Spinal cord (tissue), 10 donors: ENCODE measurements around the gene RBPMS2. TPM values are rescaled to one million over a fixed set of nuclear protein-coding genes. Genes with fewer than 3 reads are reported as not detected.
"Not testable (repeated sequence)": the region's sequence is repeated elsewhere in the genome, so short reads cannot be mapped to it uniquely, and the experiment has no call there.

Source experiments
- DNase-seq, 6 donors: peaks; one replicate each; pipeline versions ENCODE4 v3.0.0 to v3.0.0-alpha.2; 2013 to 2015; ENCODE audit warnings: low spot score in 6 of 6, low read depth in 4 of 6
- H3K27ac ChIP-seq: one replicate; pipeline ENCODE4 v1.5.1; 2013; ENCODE audit warnings: low read depth, low read length, control low read depth
- H3K27me3 ChIP-seq: one replicate; pipeline ENCODE4 v1.6.1; 2013; ENCODE audit warnings: low read length; ENCODE audit not compliant: control insufficient read depth, insufficient read depth
- H3K36me3 ChIP-seq: one replicate; pipeline ENCODE4 v1.6.1; 2013; ENCODE audit warnings: low read length; ENCODE audit not compliant: control insufficient read depth, insufficient read depth
- H3K4me1 ChIP-seq: one replicate; pipeline ENCODE4 v1.6.1; 2013; ENCODE audit warnings: low read length; ENCODE audit not compliant: control insufficient read depth, insufficient read depth
- H3K4me3 ChIP-seq: one replicate; pipeline ENCODE4 v1.5.1; 2013; ENCODE audit warnings: low read depth, low read length, control low read depth
- H3K9me3 ChIP-seq: one replicate; pipeline ENCODE4 v1.6.1; 2013; ENCODE audit warnings: low read length; ENCODE audit not compliant: control insufficient read depth, insufficient read depth
- WGBS: methylation state at CpG from one replicate; pipeline ENCODE4 v1.1.5; 2013; ENCODE audit warnings: missing lambda C conversion rate; ENCODE audit not compliant: insufficient coverage; 5-methylcytosine and 5-hydroxymethylcytosine counted together
- polyA plus RNA-seq, 2 donors: library from polyadenylated mRNA; unstranded; fragments of 120-200 nt; gene quantifications; one replicate each; pipeline ENCODE4 v1.2.1, GENCODE V29; 2013; ENCODE audit not compliant: insufficient read length in 2 of 2
- total RNA-seq, 2 donors: library from RNA; depleted of rRNA in 1 of 2; stranded (reverse); fragments of 120-200 nt in 1 of 2; fragments of >200 nt in 1 of 2; gene quantifications; one replicate each; pipeline versions ENCODE4 v1.2.3 to v1.2.4, GENCODE V29; 2013 to 2014
- donor health status: healthy.

The RBPMS2 gene
- total and polyA plus RNA-seq, 4 donors, result 0.30 to 6.3 (median 2.6) TPM

DNA sequence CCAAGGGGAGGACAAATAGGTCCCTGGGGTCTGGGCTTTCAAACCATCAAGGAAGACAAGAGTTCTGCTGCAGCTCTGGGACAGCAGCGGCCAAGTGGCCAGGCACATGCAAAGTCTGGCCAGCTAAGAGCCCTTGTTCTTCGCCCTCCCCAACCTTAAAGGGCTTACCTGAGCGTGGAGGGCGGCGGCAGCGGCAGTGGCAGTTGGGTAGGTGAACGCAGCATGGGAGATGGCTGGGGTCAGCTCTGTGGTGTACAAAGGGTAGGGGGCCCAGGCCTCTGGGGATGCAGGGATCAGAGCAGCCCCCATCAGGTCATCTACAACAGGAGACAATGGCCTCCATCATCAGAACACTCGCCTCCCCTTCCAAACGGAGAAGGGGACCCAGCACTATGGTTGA, 27.1 kb downstream of the RBPMS2 start:
- Histone ChIP-seq H3K27me3 (no peaks in the 10 kb centered on the region), H3K36me3 (peaks cover 12% of the 10 kb centered on the region), H3K27ac (no peak overlapping the region), H3K4me1 (peaks cover 14% of the 10 kb centered on the region), H3K4me3 (no peak overlapping the region), H3K9me3 (no peaks in the 10 kb centered on the region)
- no peak for DNase-seq
- 98% methylated on average over 9 of the region's 9 CpGs for WGBS

DNA sequence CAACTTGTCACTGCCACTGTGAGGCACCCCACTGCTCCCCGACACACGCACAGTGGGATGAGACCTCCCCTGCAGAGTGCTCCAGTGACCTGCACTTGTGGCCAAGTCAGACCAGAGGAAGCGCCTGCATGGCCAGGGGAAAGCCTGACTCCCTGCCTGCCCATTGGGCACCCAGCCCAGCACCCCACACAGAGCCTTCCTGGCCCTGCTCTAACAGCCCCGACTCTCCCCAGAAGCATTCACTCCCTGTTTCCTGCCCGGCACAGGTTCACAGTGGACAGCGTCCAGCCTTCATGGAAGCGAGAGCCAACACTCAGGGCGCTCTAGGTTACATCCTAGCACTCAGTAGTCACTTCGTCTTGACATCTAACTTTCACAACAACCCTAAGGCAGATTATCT, 27.8 kb downstream of the RBPMS2 start:
- H3K27me3 ChIP-seq, result no peaks in the 10 kb centered on the region
- H3K4me3 ChIP-seq, result no peak overlapping the region
- H3K9me3 ChIP-seq, result no peaks in the 10 kb centered on the region
- no peak overlapping the region for H3K27ac ChIP-seq
- peaks cover 12% of the 10 kb centered on the region for H3K36me3 ChIP-seq
- peaks cover 14% of the 10 kb centered on the region for H3K4me1 ChIP-seq
- 87% methylated on average over 9 of the region's 9 CpGs for WGBS
- no peak for DNase-seq

DNA sequence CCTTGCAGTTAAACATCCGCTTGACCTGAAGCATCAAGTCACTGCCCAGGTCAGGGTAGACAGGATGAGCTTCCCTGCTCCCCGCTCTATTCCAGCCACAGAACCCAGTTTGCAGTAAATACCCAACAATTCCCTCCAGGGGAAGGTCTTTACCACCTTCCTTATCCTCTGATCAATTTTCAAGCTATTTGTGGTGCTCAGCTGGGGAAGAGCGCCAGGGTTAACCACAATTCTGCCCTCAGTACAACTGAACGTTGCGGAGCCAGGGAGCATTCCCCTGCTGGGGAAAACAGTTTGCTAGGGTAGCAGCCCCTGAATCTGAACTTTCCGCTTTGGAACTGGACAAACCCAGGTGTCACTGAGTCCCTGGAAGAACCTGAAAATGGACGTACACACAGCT, 28.5 kb downstream of the RBPMS2 start:
- no peak overlapping the region for H3K27ac ChIP-seq
- 93% methylated on average over 7 of the region's 7 CpGs for WGBS

DNA sequence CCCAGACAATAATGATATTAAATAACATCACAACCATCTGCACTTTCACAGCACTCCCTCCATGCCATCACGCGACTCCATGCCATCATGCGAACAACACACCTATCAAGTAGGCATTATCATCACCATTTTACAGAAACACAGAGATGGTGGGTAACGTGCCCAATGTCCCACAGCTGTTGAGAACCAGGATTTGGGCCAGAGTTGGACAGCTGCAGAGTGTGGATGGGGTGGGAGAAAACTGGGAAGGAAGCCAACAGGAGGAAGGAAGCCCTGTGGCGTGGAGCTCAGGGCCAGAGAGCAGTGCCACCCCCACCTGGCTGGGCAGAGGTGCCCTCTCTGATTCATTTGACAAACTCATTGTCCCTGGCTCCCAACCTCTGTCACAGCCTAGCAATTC, 29.0 kb downstream of the RBPMS2 start:
- WGBS, result 91% methylated on average over 5 of the region's 5 CpGs
- Histone ChIP-seq H3K36me3 (peaks cover 12% of the 10 kb centered on the region), H3K4me1 (peaks cover 12% of the 10 kb centered on the region), H3K27me3 (no peaks in the 10 kb centered on the region), H3K27ac (no peak overlapping the region), H3K4me3 (no peak overlapping the region), H3K9me3 (no peaks in the 10 kb centered on the region)
- DNase-seq, result no peak

More for the DNA sequence above, 28.5 kb downstream of the RBPMS2 start:
- no peak for DNase-seq
- H3K4me3 ChIP-seq, result no peak overlapping the region
- peaks cover 14% of the 10 kb centered on the region for H3K4me1 ChIP-seq
- no peaks in the 10 kb centered on the region for H3K27me3 ChIP-seq
- H3K9me3 ChIP-seq, result no peaks in the 10 kb centered on the region
- peaks cover 12% of the 10 kb centered on the region for H3K36me3 ChIP-seq

DNA sequence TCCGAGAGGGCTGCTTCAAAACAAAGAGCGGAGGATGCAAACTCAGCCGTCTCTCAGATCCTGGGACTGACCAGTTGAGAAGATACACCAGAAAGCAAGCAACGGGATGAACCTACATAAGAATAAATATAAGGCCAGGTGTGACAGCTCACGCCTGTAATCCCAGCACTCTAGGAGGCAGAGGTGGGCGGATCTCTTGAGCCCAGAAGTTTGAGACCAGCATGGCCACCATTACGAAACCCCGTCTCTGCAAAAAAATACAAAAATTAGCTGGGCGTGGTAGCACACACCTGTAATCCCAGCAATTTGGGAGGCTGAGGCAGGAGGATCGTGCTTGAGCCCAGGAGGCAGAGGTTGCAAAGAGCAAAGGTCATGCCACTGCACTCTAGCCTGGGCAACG, 31.7 kb downstream of the RBPMS2 start:
- no peaks in the 10 kb centered on the region for H3K9me3 ChIP-seq
- WGBS, result 96% methylated on average over 9 of the region's 11 CpGs
- peaks cover 17% of the 10 kb centered on the region for H3K36me3 ChIP-seq
- H3K27me3 ChIP-seq, result no peaks in the 10 kb centered on the region
- no peak for DNase-seq
- H3K4me3 ChIP-seq, result no peak overlapping the region
- H3K27ac ChIP-seq, result no peak overlapping the region
- peaks cover 10% of the 10 kb centered on the region for H3K4me1 ChIP-seq

DNA sequence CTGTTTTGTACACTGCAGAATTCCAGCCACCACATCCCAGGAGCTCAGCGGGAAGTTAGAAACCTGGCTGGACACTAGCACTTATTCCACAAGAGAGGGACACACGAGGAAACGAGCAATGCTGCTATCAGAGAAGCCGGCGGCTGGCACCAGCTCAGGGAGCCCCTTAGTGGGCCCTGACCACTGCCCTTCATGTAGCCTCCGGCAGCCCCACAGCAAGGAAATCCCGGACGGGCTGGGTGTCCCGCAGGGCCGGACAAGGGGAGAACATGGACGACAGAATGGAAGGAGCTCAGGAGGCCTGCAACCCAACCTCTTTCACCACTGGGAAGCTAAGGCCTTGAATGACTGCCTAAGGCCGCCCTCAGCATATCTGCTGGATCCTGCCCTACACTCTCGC, 32.5 kb downstream of the RBPMS2 start:
- no peak for DNase-seq
- WGBS, result 94% methylated on average over 13 of the region's 13 CpGs
- H3K27me3 ChIP-seq, result no peaks in the 10 kb centered on the region
- no peaks in the 10 kb centered on the region for H3K9me3 ChIP-seq
- peaks cover 16% of the 10 kb centered on the region for H3K36me3 ChIP-seq
- no peak overlapping the region for H3K27ac ChIP-seq
- H3K4me1 ChIP-seq, result peaks cover 9% of the 10 kb centered on the region
- H3K4me3 ChIP-seq, result no peak overlapping the region

DNA sequence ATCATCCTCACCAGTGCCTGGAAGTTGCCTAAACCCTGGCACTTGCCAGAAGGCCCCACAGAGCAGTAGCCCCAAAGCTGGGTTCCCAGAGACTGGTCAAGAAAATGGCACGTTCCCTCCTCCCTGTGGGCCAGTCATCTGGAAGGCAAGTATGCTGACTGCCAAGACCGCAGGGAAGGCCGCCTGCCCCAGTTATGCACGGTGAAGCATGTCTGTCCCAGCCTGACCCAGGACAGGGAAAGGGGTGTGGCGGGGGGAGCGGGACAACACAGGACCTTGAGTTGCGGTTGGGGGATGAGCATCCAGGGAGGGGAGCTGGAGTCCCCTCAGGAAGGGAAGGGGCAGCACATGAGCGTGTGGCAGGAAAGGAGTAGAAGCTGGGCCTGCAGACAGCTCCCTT, 33.0 kb downstream of the RBPMS2 start:
- WGBS, result 87% methylated on average over 8 of the region's 8 CpGs
- Histone ChIP-seq H3K9me3 (no peaks in the 10 kb centered on the region), H3K27me3 (no peaks in the 10 kb centered on the region), H3K4me3 (no peak overlapping the region), H3K36me3 (peaks cover 13% of the 10 kb centered on the region), H3K4me1 (peaks cover 9% of the 10 kb centered on the region), H3K27ac (no peak overlapping the region)
- no peak for DNase-seq

DNA sequence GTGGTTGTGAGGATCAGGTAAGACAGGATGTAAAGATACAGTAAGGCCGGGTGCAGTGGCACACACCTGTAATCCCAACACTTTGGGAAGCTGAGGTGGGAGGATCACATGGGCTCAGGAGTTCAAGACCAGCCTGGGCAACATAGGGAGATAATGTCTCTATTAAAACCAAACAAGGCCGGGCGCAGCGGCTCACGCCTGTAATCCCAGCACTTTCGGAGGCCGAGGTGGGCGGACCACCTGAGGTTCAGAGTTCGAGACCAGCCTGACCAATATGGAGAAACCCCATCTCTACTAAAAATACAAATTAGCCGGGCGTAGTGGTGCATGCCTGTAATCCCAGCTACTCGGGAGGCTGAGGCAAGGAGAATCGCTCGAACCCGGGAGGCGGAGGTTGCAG, 33.7 kb downstream of the RBPMS2 start:
- not testable (repeated sequence) for DNase-seq, H3K9me3 ChIP-seq, H3K4me3 ChIP-seq, H3K27ac ChIP-seq, H3K4me1 ChIP-seq, H3K27me3 ChIP-seq
- WGBS, result 89% methylated on average over 1 of the region's 16 CpGs
- H3K36me3 ChIP-seq, result peaks cover 11% of the 10 kb centered on the region

DNA sequence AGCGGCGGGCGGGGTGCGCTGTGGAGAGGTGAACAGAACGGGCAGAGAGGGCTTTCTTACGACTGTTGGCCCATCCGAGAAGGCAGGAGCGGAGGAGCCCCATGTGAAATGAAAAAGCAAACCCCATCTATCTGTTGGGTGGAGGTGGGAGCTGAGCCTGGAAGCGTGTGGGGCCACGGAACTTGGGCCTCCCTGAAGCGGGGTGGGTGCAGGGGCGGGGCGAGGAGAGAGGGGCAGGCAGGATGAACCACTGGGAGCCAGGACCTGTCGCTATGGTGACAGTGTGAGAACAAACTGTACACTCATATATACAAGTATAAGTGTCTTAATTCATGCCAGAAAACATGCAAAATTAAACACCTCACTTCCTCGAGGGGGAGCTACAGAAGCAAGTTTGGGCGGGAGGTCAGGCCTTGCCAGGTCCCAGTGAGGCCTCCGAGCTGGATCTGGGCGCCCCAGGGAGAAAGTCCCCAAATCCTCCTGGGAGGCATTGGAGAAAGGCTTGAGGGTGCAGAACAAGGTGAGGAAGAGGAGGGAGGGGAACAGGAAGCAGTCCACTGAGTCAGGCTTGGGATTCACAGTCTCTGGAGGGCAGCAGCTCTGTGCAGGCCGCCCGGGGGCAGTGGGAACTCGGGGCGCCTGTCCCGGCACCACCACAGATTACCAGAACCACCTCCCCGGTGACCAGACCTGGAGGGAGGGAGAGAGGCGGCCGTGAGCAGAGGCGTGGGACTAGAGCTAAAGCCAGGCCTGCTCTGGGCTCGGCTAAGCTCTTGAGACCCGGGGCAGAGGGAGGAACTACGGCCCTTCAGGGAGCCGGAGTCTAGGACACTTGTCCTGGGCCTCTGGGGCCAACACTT, 34.8 kb downstream of the RBPMS2 start:
- Histone ChIP-seq H3K27me3 (no peaks in the 10 kb centered on the region), H3K27ac (no peak overlapping the region), H3K4me3 (no peak overlapping the region), H3K36me3 (peaks cover 11% of the 10 kb centered on the region), H3K4me1 (peaks cover 9% of the 10 kb centered on the region), H3K9me3 (no peaks in the 10 kb centered on the region)
- WGBS, result 86% methylated on average over 16 of the region's 31 CpGs
- peak in 1 of 6 donors; percentile 29 for DNase-seq

DNA sequence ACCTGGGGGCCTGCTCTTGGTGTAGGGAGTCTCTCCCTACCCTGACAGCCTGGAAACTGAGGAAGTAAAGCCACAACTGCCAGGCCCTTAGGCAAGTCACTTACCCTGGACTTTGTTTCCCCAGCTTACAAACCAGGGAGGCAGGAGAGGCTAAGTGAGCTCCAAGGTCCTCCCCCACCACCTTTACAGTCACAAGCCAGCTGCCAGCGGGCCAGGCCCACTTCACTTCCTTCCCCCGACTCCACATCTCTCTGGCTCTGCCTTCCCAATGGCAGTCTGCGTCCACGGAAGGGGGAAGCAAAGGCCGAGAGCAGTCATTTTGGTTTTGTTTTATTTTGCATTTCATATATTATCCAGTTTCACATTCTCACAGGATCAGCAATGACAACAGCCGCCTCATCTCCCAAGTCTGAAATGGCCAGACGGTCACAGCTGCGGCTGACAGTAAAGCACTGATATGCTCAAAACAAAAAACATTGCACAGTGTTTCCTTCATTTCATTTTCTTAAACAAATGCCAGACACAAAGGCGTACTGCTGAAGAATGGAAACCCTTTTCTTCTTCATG, 35.7 kb downstream of the RBPMS2 start:
- Histone ChIP-seq H3K4me3 (no peak overlapping the region), H3K27ac (no peak overlapping the region), H3K27me3 (no peaks in the 10 kb centered on the region), H3K36me3 (peaks cover 11% of the 10 kb centered on the region), H3K9me3 (no peaks in the 10 kb centered on the region), H3K4me1 (peaks cover 9% of the 10 kb centered on the region)
- DNase-seq, result no peak
- WGBS, result 59% methylated on average over 4 of the region's 9 CpGs
